ENCODE measurements around the gene MTCL1.

The MTCL1 gene

GRCh38 chr18:8833480-8833879 lies 128.1 kb downstream of the MTCL1 start:
- no peak for DNase-seq (ENCODE audit: low read depth)

GRCh38 chr18:8834881-8835280 lies 129.5 kb downstream of the MTCL1 start:
- DNase-seq (ENCODE audit: low read depth) = no peak

- no peak for DNase-seq (ENCODE audit: low read depth)
Measured at GRCh38 chr18:8835521-8835953, 130.2 kb downstream of the MTCL1 start.

- no peak for DNase-seq (ENCODE audit: low read depth)
Measured at GRCh38 chr18:8839281-8839680, 133.9 kb downstream of the MTCL1 start.

- no peak for DNase-seq (ENCODE audit: low read depth)
Measured at GRCh38 chr18:8841781-8842485, 136.6 kb downstream of the MTCL1 start.

GRCh38 chr18:8842506-8842905 lies 137.2 kb downstream of the MTCL1 start:
- DNase-seq (ENCODE audit: low read depth) = no peak

- DNase-seq (ENCODE audit: low read depth) = no peak
Measured at GRCh38 chr18:8843005-8843404, 137.6 kb downstream of the MTCL1 start.

GRCh38 chr18:8844721-8845148 lies 139.4 kb downstream of the MTCL1 start:
- DNase-seq (ENCODE audit: low read depth) = no peak

- DNase-seq (ENCODE audit: low read depth) = no peak
Measured at GRCh38 chr18:8845506-8845905, 140.2 kb downstream of the MTCL1 start.

- DNase-seq (ENCODE audit: low read depth) = no peak
Measured at GRCh38 chr18:8847066-8847755, 141.9 kb downstream of the MTCL1 start.

GRCh38 chr18:8847900-8848299 lies 142.5 kb downstream of the MTCL1 start:
- no peak for DNase-seq (ENCODE audit: low read depth)

- no peak for DNase-seq (ENCODE audit: low read depth)
Measured at GRCh38 chr18:8848541-8848940, 143.2 kb downstream of the MTCL1 start.

GRCh38 chr18:8849696-8850095 lies 144.3 kb downstream of the MTCL1 start:
- no peak for DNase-seq (ENCODE audit: low read depth)

- no peak for DNase-seq (ENCODE audit: low read depth)
Measured at GRCh38 chr18:8851659-8852058, 146.3 kb downstream of the MTCL1 start.

- DNase-seq (ENCODE audit: low read depth) = no peak
Measured at GRCh38 chr18:8854550-8854949, 149.2 kb downstream of the MTCL1 start.

GRCh38 chr18:8854962-8855361 lies 149.6 kb downstream of the MTCL1 start:
- no peak for DNase-seq (ENCODE audit: low read depth)

- no peak for DNase-seq (ENCODE audit: low read depth)
Measured at GRCh38 chr18:8856212-8856611, 150.9 kb downstream of the MTCL1 start.

GRCh38 chr18:8856769-8857393 lies 151.5 kb downstream of the MTCL1 start:
- no peak for DNase-seq (ENCODE audit: low read depth)

- DNase-seq (ENCODE audit: low read depth) = no peak
Measured at GRCh38 chr18:8857806-8858205, 152.4 kb downstream of the MTCL1 start.

- no peak for DNase-seq (ENCODE audit: low read depth)
Measured at GRCh38 chr18:8858888-8859511, 153.6 kb downstream of the MTCL1 start.

GRCh38 chr18:8860845-8861642 lies 155.7 kb downstream of the MTCL1 start:
- no peak for DNase-seq (ENCODE audit: low read depth)

- DNase-seq (ENCODE audit: low read depth) = no peak
Measured at GRCh38 chr18:8863427-8863826, 158.1 kb downstream of the MTCL1 start.

All from activated T-cell treated with anti-CD3 and anti-CD28 coated beads for 1 hour (primary cell).